Neural cell (in vitro differentiated cells): ENCODE results near the gene RFTN1. TPM values are rescaled to one million over a fixed set of nuclear protein-coding genes. Genes with fewer than 3 reads are reported as not detected.

Source experiments
- H2AFZ ChIP-seq: fragments of 200-600, 300-800 bp; sonication (generic), shearing (Covaris generic); 2 replicates; pipeline ENCODE4 v1.6.0; 2014; ENCODE audit warnings: low read depth, mild to moderate bottlenecking, antibody characterized with exemption, low read length, moderate library complexity
- H3F3A ChIP-seq: fragments of 200-600 bp; shearing (Covaris generic); 2 replicates; pipeline ENCODE4 v1.6.1; 2016; ENCODE audit warnings: mild to moderate bottlenecking, moderate library complexity, mixed read lengths, antibody characterized with exemption, low read length; ENCODE audit not compliant: insufficient read depth, poor library complexity, severe bottlenecking
- H3K27ac ChIP-seq: fragments of 200-600, 300-800 bp; sonication (generic), shearing (Covaris generic); 2 replicates; pipeline ENCODE4 v1.5.1; 2014; ENCODE audit warnings: mild to moderate bottlenecking, low read length, moderate library complexity
- H3K27me3 ChIP-seq: fragments of 300-800, 200-600 bp; sonication (generic), shearing (Covaris generic); 2 replicates; pipeline ENCODE4 v1.6.0; 2014; ENCODE audit warnings: mild to moderate bottlenecking, low read depth, low read length, moderate library complexity; ENCODE audit not compliant: insufficient read depth
- H3K36me3 ChIP-seq: fragments of 300-800, 200-600 bp; sonication (generic), shearing (Covaris generic); 2 replicates; pipeline ENCODE4 v1.5.1; 2014; ENCODE audit warnings: mild to moderate bottlenecking, antibody characterized with exemption, low read length, moderate library complexity; ENCODE audit not compliant: insufficient read depth
- H3K4me2 ChIP-seq: fragments of 300-800, 200-600 bp; sonication (generic), shearing (Covaris generic); 2 replicates; pipeline ENCODE4 v1.6.0; 2014; ENCODE audit warnings: mild to moderate bottlenecking, low read length
- H3K4me3 ChIP-seq: fragments of 300-800, 200-600 bp; sonication (generic), shearing (Covaris generic); 2 replicates; pipeline ENCODE4 v1.5.1; 2014; ENCODE audit warnings: mild to moderate bottlenecking, low read length, moderate library complexity
- H3K79me2 ChIP-seq: fragments of 200-600 bp; shearing (Covaris generic); replicated peaks from 2 replicates; pipeline ENCODE4 v1.6.0; 2014; ENCODE audit warnings: mild to moderate bottlenecking, low read length, moderate library complexity; ENCODE audit not compliant: insufficient read depth
- H3K9ac ChIP-seq: fragments of 300-800, 200-600 bp; sonication (generic), shearing (Covaris generic); 2 replicates; pipeline ENCODE4 v1.6.1; 2016; ENCODE audit warnings: mild to moderate bottlenecking, low read length, mixed read lengths
- H3K9me2 ChIP-seq: fragments of 200-600 bp; shearing (Covaris generic); 2 replicates; pipeline ENCODE4 v1.6.1; 2016; ENCODE audit warnings: mild to moderate bottlenecking, low read length, mixed read lengths; ENCODE audit not compliant: insufficient read depth
- H3K9me3 ChIP-seq: fragments of 200-600, 300-800 bp; sonication (generic), shearing (Covaris generic); 2 replicates; pipeline ENCODE4 v1.6.1; 2016; ENCODE audit warnings: mild to moderate bottlenecking, mixed run types, low read length, moderate library complexity, mixed read lengths
- H4K20me1 ChIP-seq: fragments of 200-600 bp; shearing (Covaris generic); 2 replicates; pipeline ENCODE4 v1.6.1; 2016; ENCODE audit warnings: mild to moderate bottlenecking, mixed run types; ENCODE audit not compliant: insufficient read depth
- EP300 ChIP-seq: fragments of 450-650 bp; conservative IDR thresholded peaks from 2 replicates; pipeline ENCODE4 v1.6.1; 2014; ENCODE audit warnings: antibody characterized with exemption, mild to moderate bottlenecking, moderate library complexity; ENCODE audit not compliant: poor library complexity, severe bottlenecking
- EZH2 ChIP-seq: fragments of 200-600, 300-800 bp; shearing (Covaris generic), sonication (generic); IDR thresholded peaks from 2 replicates; pipeline ENCODE4 v1.6.1; 2014; ENCODE audit warnings: antibody characterized with exemption, low read length, borderline replicate concordance, mild to moderate bottlenecking; ENCODE audit not compliant: insufficient read depth, poor library complexity, severe bottlenecking
- MXI1 ChIP-seq: fragments of 450-650 bp; conservative IDR thresholded peaks from 2 replicates; pipeline ENCODE4 v1.6.1; 2014; ENCODE audit warnings: antibody characterized with exemption, mild to moderate bottlenecking; ENCODE audit not compliant: poor library complexity, severe bottlenecking
- POLR2AphosphoS5 ChIP-seq: IDR thresholded peaks from 2 replicates; pipeline ENCODE4 v1.6.1; 2012
- RAD21 ChIP-seq: fragments of 450-650 bp; conservative IDR thresholded peaks from 2 replicates; pipeline ENCODE4 v1.6.1; 2014; ENCODE audit warnings: antibody characterized with exemption, mild to moderate bottlenecking, moderate library complexity
- SMC3 ChIP-seq: fragments of 450-650 bp; conservative IDR thresholded peaks from 2 replicates; pipeline ENCODE4 v1.6.1; 2014; ENCODE audit warnings: antibody characterized with exemption, mild to moderate bottlenecking, moderate library complexity; ENCODE audit not compliant: poor library complexity
- TAF1 ChIP-seq: IDR thresholded peaks from 2 replicates; pipeline ENCODE4 v1.6.1; 2012; ENCODE audit warnings: low read depth
- polyA plus RNA-seq: library from polyadenylated mRNA; depleted of rRNA; stranded (reverse); fragments of >200 nt; gene quantifications from 2 replicates; pipeline ENCODE4 v1.2.3, GENCODE V29; 2014
- TF ChIP-seq, protein P1 (sequence below): IDR thresholded peaks from 2 replicates; pipeline ENCODE4 v1.6.1; 2012; ENCODE audit warnings: borderline replicate concordance
- TF ChIP-seq, protein P2 (sequence below): fragments of 450-650 bp; IDR thresholded peaks from 2 replicates; pipeline ENCODE4 v1.5.1; 2014; ENCODE audit warnings: antibody characterized with exemption, mild to moderate bottlenecking, moderate library complexity; ENCODE audit not compliant: poor library complexity, severe bottlenecking

RFTN1 gene
- polyA plus RNA-seq, 1 donor from 2014 or later = 36.8 TPM

DNA sequence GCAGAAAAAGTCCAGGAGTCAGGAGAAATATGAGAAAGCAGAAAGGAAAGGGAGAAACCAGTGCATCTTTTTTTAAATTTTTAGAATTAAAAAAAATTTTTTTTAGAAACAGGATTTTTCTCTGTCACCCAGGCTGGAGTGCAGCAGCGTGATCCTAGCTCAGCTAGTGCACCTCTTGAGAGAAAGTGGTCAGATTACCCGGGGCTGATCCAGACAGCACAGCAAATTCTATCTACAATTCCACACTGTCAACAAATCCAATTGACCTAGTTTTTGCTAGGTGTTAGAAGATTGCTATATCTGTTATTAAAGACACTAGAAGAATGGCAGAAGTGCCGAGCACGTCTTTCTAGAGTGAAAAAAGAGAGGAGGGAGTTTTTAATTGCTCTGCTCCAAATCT is 117.3 kb downstream of the RFTN1 start:
- Histone ChIP-seq H3K79me2 (no peaks in the 10 kb centered on the region), H4K20me1 (no peaks in the 10 kb centered on the region), H3K36me3 (no peaks in the 10 kb centered on the region), H3K9me3 (no peaks in the 10 kb centered on the region), H3K9me2 (no peaks in the 10 kb centered on the region), H3F3A (no peaks in the 10 kb centered on the region), H3K27me3 (no peaks in the 10 kb centered on the region), H3K4me2 (no peak overlapping the region), H3K27ac (no peak overlapping the region), H3K9ac (no peak overlapping the region), H3K4me3 (no peak overlapping the region), H2AFZ (no peak overlapping the region)
- TF ChIP-seq EP300 = no peak
- no peak for TF ChIP-seq POLR2AphosphoS5
- no peak for TF ChIP-seq TAF1
- no peak for TF ChIP-seq RAD21
- TF ChIP-seq, protein P1, sequence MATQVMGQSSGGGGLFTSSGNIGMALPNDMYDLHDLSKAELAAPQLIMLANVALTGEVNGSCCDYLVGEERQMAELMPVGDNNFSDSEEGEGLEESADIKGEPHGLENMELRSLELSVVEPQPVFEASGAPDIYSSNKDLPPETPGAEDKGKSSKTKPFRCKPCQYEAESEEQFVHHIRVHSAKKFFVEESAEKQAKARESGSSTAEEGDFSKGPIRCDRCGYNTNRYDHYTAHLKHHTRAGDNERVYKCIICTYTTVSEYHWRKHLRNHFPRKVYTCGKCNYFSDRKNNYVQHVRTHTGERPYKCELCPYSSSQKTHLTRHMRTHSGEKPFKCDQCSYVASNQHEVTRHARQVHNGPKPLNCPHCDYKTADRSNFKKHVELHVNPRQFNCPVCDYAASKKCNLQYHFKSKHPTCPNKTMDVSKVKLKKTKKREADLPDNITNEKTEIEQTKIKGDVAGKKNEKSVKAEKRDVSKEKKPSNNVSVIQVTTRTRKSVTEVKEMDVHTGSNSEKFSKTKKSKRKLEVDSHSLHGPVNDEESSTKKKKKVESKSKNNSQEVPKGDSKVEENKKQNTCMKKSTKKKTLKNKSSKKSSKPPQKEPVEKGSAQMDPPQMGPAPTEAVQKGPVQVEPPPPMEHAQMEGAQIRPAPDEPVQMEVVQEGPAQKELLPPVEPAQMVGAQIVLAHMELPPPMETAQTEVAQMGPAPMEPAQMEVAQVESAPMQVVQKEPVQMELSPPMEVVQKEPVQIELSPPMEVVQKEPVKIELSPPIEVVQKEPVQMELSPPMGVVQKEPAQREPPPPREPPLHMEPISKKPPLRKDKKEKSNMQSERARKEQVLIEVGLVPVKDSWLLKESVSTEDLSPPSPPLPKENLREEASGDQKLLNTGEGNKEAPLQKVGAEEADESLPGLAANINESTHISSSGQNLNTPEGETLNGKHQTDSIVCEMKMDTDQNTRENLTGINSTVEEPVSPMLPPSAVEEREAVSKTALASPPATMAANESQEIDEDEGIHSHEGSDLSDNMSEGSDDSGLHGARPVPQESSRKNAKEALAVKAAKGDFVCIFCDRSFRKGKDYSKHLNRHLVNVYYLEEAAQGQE = no peak
- TF ChIP-seq EZH2 = no peak
- no peak for TF ChIP-seq MXI1

DNA sequence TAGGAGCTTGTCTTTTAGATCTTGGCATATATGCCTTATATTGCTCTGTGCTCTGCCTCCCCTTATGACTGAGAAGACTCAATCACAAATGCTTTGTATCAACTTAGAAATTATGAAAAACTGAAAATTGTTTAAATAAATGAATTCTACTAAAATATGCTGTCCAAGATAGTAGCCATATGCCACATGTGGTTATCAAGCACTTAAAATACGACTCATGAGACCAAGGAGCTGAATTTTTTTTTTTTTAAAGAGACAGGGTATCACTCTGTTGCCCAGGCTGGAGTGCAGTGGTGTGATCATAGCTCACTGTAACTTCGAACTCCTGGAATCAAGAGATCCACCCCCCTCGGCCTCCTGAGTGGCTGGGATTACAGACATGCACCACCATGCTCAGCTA is 118.3 kb downstream of the RFTN1 start:
- Histone ChIP-seq H4K20me1 (no peaks in the 10 kb centered on the region), H3K9ac (no peak overlapping the region), H3F3A (no peaks in the 10 kb centered on the region), H3K27me3 (no peaks in the 10 kb centered on the region), H3K27ac (no peak overlapping the region), H3K79me2 (no peaks in the 10 kb centered on the region), H3K4me3 (no peak overlapping the region), H3K4me2 (no peak overlapping the region), H3K9me3 (no peaks in the 10 kb centered on the region), H2AFZ (no peak overlapping the region), H3K9me2 (no peaks in the 10 kb centered on the region), H3K36me3 (no peaks in the 10 kb centered on the region)
- TF ChIP-seq, protein P2, sequence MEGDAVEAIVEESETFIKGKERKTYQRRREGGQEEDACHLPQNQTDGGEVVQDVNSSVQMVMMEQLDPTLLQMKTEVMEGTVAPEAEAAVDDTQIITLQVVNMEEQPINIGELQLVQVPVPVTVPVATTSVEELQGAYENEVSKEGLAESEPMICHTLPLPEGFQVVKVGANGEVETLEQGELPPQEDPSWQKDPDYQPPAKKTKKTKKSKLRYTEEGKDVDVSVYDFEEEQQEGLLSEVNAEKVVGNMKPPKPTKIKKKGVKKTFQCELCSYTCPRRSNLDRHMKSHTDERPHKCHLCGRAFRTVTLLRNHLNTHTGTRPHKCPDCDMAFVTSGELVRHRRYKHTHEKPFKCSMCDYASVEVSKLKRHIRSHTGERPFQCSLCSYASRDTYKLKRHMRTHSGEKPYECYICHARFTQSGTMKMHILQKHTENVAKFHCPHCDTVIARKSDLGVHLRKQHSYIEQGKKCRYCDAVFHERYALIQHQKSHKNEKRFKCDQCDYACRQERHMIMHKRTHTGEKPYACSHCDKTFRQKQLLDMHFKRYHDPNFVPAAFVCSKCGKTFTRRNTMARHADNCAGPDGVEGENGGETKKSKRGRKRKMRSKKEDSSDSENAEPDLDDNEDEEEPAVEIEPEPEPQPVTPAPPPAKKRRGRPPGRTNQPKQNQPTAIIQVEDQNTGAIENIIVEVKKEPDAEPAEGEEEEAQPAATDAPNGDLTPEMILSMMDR = no peak
- TF ChIP-seq POLR2AphosphoS5 (no peak), EP300 (no peak), SMC3 (no peak), TAF1 (no peak), EZH2 (no peak), RAD21 (no peak), MXI1 (no peak)
- TF ChIP-seq, protein P1 = no peak
